Posterior vena cava (tissue), 2 donors: ENCODE measurements around the gene BCKDHB. TPM values are rescaled to one million over a fixed set of nuclear protein-coding genes. Genes with fewer than 3 reads are reported as not detected.
A peak's percentile ranks its signal among the peaks of the same experiment; 100 is the strongest.
"Not testable (repeated sequence)": the region's sequence is repeated elsewhere in the genome, so short reads cannot be mapped to it uniquely, and the experiment has no call there.

Source experiments
- DNase-seq: peaks from one replicate; pipeline ENCODE4 v3.0.0-alpha.2; 2020; ENCODE audit warnings: low spot score
- intact Hi-C, 2 donors: fragments of 100-400 bp; cut with DNase I; formaldehyde crosslinking; loops; one replicate each; pipeline versions ENCODE4 v1.14.1 to v1.14.2; 2022 to 2023
- long read RNA-seq, 2 donors: library from polyadenylated mRNA; unstranded; transcript quantifications; one replicate each; pipeline ENCODE4 v2.0.0, GENCODE V29; 2020 to 2021
- total RNA-seq, 2 donors: library from RNA; stranded (reverse); fragmentation: NEBNext Ultra II Directional; extraction: Animal tissue kit (Norgen Biotek cat#: 25700); gene quantifications; one replicate each; pipeline ENCODE4 v1.2.1, GENCODE V29; 2021
- donor health status: DM: yes; HTN: yes; CAD: no.
- donor health status: DM: yes; HTN: yes; CAD: no.

The BCKDHB gene
- 10 to 100 TPM in 1 of 2 donors, 1 to 10 TPM in 1; 9.6 to 15.7 TPM for total RNA-seq
- long read RNA-seq, donor 1, partial matches to known transcripts: 0 of 5 reads
- long read RNA-seq, donor 1, other reads (novel, unspliced or antisense): 3 of 5 reads
- long read RNA-seq, donor 2, transcript BCKDHB-202 (11 exons, 1,514 nt): major isoform, 11 of 14 reads
- long read RNA-seq, donor 2, partial matches to known transcripts: 0 of 14 reads
- long read RNA-seq, donor 2, other reads (novel, unspliced or antisense): 3 of 14 reads

DNA sequence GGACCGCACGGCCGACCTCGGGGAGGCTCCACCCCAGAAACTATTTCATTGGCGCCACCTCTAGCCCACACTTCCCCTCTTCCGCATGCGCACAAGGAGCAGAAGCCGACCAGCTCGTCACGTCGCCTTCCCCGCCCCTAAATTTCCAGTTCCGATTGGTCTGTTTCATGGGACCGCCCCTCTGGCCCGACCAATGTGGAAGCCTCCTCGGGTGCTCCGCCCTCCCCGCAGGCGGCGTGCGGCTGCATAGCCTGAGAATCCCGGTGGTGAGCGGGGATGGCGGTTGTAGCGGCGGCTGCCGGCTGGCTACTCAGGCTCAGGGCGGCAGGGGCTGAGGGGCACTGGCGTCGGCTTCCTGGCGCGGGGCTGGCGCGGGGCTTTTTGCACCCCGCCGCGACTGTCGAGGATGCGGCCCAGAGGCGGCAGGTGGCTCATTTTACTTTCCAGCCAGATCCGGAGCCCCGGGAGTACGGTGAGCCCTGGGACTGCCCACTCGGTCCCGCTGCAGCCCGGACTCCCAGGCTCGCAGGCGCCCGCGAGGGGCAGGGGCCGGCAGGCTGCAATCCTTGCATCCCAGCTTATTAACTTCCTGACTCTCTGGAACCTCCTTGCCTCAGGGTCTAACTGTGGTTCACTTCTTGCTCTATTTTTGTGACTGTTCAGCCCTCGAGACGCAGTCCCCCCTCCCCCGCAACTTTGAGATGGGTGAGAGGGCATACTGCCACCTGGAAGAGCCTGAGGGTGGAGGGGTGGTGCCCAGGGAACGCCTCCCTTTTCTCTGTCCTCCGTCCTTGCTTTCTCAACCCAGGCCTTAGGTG lies at the start of gene BCKDHB:
TSS of gene BCKDHB (plus strand) at position 254 of the 818 bp plus-strand sequence. CDS start at position 277, 23 bp downstream.
- intact Hi-C loops: no loop called here
- peak; percentile 99 for DNase-seq

DNA sequence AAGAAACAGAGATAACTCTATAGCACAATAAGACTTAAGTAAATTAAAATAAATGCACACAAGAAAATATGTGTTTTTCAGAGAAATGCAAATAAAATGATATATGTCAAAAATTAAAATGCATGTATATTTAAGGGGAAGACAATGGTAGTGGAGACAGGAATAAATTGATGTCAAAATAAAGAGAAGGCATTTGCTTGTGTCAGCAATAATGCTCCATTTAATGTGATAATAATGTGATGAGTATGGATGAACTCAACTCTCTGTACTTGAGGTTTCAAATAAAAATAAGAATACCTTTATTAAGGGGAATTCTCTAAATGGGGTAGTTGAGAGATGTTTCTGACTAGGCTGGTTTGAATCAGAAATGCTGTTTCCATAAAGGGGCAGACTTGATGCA lies 45.7 kb upstream of the BCKDHB start:
- DNase-seq: no peak
- intact Hi-C loops: loop anchor here in 1 of 2 donors (1.0 kb wide), 1 partner anchor 19 kb away; no protein-coding TSS in a partner anchor

DNA sequence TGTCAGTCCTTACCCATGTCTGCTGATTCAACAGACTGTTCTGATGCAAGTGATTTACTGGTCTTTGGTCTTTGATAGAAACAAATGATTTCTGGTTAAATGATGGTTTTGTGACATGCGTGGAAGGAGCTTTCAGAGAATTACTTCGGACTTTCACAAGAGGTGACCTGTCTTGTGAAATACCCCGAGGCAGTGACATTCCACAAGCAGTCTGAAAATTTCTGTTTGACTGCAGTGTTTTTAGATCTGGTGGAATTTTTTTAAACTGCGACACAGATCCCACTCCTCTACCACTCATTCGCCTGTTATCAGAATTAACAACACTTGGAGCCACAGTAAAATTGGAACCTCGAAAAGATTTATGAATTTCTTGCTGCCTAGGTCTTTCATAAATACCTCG lies 38.3 kb upstream of the BCKDHB start:
- DNase-seq, intact Hi-C loops: not testable (repeated sequence)

DNA sequence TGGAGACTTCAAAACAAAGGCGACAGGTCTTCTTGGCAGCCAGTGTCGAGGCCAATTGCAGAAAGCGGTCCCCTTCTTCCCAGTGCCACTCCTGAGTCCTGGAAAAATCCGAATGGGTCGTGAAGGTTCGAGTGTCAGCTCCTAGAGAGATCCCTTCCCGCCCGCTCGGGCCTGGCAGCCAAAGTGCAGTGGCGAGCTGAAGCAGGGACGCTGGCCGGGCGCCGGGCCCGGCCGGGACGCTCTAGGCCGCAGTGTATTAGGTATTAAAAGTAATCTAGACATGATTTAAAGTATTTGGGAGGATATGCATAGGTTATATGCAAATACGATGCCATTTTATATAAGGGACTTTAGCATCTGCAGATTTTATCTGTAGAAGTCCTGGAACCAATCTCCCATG lies 36.0 kb upstream of the BCKDHB start:
- DNase-seq, intact Hi-C loops: not testable (repeated sequence)

DNA sequence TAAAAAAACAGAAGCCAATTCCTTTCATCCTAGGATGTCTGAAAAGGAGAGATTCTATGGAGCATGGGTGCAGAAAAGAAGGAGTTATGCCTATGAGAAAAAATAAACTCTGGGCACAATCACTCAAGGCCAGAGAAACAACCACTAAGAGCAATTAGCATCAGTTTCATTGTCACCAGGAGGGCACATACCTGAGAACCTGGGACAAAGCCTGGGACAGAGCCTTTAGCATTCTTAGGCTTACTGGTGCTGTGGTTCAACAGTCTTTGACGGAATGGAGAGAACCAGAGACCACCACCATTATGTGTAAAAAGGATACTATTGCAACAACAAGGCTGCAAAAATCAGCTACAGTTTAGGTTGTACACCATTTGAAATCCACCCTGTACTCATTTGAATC lies 29.4 kb upstream of the BCKDHB start:
- intact Hi-C loops: no loop called here
- DNase-seq: no peak

DNA sequence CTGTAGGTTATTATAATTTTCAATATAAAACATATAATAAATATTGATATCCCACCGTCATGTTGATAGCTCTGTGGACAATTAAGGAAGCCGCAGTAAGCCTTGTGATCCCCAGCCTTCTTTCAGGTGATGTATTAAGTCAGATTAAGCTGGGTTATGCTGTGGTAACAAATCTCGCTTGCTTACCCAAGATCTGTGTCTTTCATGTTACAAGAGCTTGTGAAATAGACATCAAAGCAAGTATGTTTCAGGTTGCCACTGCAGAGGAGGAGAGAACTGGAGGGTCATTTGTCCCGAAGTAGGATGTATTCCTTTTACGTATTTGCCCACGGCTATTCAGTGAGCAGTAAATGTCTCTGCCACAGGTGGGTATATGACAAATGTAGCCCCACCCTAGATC lies 17.8 kb upstream of the BCKDHB start:
- no peak for DNase-seq
- intact Hi-C loops: no loop called here

DNA sequence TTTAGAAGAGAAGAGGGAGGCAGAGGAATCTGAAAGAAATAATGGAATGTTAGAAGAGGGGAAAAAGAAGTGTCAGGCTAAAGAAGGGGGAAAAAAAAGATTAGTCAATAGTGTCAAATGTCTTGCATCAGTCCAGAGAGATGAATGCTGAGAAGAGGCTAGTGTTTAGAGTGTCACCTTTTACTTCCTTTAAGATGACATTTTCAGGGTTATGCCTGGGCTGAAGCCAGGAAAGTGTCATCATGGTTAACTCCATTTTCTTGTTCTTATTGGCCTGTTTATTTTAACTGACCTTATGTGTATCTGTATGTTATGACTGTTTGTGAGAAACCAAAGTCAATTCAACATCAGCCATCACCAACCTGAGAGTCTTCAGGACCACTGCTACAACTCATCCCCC lies 15.0 kb upstream of the BCKDHB start:
- no peak for DNase-seq
- intact Hi-C loops: no loop called here

DNA sequence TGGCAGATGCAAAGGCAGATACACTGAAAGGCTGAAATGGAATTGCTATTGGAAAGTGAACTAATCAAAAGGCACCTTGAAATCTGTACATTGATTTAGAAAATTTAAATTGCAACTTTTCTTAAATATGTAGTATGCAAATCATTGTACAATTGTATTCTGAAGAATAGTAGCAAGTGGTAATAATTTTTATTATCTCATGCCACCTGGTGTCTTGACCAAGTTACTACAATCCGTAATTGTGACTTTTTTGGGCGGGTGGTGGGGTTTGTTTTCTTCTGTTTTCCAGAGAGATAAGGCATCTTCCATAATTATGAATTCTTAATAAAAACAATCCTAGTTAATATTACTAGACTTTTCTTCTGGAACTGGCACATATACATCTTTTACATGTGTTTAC lies 12.5 kb upstream of the BCKDHB start:
- intact Hi-C loops: no loop called here

DNA sequence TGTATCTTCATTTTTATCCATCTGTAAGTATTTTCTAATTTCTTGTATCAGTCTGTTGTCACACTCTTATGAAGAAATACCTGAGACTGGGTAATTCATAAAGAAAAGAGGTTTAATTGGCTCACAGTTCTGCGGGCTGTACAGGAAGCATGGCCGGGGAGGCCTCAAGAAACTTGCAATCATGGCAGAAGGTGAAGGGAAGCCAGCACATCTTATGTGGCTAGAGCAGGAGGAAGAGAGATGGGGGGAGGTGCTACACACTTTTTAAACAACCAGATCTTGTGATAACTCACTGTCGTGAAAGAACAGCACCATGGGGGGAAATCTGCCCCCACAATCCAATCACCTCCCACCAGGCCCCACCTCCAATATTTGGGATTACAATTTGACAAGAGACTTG lies 10.9 kb upstream of the BCKDHB start:
- intact Hi-C loops: no loop called here

More for the DNA sequence above, 12.5 kb upstream of the BCKDHB start:
- DNase-seq: no peak

DNA sequence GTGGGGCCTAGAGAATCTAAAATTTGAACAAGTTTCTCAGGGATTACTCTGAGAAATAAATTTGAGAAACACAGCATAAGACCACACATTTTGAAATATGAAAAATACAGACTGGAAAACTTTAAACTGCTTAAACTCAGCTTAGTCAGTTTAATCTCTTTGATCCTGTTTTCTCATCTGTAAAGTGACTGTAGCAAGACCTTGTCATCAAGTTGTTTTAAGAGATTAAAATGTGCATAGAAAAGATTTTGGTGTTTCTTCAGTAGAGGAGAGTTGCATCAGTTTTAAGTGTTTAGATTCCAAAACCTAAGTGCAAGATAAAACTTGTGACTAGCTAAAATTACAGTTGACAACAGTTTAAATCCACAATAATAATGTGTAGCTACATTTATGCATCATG lies 8.1 kb upstream of the BCKDHB start:
- intact Hi-C loops: no loop called here
- no peak for DNase-seq

More for the DNA sequence above, 10.9 kb upstream of the BCKDHB start:
- no peak for DNase-seq

DNA sequence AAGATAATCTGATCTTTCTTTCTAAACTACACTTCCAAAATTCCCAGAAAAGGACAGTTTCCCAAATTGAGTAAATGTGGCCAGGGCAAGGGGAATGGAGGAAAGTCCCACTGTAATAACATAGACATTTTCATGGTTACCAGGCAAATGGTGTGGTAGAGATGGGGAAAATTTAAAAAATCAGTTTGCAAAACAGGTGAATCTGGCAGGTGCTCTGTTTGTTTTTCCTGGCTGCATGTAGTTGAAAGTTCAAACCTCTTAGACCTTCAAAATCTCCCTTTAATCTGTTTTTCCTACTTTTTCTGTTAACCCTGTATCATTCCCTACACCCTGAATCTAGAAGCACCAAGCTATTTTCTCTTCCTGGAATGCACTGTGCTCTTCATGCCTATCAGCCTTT lies 2.0 kb upstream of the BCKDHB start:
- DNase-seq: no peak
- intact Hi-C loops: no loop called here

DNA sequence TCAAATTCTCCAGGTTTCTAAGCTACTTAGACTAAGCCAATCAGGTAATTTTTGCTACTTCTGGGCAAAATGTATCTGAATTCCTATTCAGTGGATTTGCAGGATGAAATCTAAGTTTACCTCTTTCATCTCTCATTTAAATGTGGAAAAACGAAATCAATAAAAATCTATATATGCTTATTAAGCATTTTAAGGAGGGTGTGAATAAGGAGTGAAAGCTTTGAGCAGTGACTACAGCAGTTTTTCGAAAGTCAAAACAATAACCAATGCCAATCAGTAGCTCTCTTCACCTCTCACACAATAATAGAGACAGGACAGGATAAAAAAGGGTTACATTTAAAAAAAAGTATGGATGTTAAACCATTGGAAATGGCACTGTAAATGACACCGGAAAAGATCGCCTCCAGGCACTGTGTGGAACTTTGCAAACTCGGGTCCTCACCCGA lies 476 bp upstream of the BCKDHB start:
- intact Hi-C loops: no loop called here
- no peak for DNase-seq

DNA sequence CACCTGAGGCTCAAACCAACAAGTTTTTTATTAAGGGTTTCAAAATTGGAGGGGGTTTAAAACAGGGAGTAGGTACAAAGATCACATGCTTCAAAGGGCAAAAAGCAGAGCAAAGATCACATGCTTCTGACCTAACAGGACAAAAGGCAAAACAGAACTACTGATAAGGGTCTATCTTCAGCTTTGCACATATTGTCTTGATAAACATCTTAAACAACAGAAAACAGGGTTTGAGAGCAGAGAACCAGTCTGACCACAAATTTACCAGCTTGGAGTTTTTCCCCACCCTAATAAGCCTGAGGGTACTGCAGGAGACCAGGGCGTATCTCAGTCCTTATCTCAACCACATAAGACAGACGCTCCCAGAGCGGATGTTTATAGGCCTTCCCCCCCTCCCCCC lies 16.1 kb downstream of the BCKDHB start:
- not testable (repeated sequence) for DNase-seq
- intact Hi-C loops: loop anchor here in 1 of 2 donors (10.0 kb wide), 1 partner anchor 1508 kb away; no protein-coding TSS in a partner anchor

DNA sequence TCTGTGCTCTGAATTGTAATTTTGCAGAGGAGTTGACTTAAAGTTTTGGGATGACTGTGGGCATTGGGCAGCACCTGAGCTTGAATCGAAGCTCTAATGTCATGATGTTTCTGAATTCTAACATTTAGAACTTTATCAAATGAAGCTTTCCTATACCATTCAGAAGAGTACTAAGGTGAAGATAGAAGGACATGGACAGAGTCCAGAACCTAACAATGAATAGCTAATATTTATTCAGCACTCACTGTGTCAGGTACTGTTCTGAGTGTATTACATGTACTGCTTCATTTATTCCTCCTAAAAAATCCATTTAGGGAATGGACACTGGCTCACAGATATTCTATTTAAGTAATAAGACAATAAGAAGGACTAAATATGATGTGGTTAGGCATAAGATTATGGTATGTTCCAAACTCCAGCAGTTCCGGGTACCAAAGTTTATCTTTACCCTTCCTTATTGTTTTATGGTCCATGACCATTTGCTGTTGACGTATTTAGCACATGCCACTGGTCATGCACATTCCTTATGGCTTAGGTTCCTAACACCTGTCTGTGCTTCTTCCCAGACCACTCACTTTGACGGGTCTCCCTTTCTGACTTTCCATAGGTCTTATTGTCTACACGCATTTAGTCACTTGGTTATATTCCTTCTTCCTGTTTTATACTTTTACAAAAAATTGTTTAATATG lies 20.3 kb downstream of the BCKDHB start:
- DNase-seq: no peak

DNA sequence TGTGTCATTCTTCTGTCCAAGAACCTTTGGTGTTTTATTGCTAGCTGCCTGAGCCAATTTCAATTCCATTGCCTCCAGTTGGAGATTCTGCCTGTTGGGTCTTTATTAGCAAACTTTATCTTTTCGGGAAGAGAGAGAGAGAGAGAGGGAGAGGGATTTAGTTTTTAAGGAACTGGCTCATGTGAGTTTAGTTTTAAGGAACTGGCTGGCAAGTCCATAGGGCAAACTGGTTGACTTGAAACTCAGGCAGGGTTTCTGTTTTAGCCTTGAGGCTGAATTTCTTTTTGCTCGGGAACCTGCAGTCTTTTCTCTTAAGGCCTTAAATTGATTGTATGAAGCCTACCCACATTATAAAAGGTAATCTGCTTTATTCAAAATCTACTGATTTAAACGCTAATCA lies 23.0 kb downstream of the BCKDHB start:
- no peak for DNase-seq
- intact Hi-C loops: loop anchor here in 1 of 2 donors (10.0 kb wide), 1 partner anchor 1515 kb away; no protein-coding TSS in a partner anchor

More for the DNA sequence above, 20.3 kb downstream of the BCKDHB start:
- intact Hi-C loops: loop anchor here in 1 of 2 donors (10.0 kb wide), 1 partner anchor 1512 kb away; no protein-coding TSS in a partner anchor

DNA sequence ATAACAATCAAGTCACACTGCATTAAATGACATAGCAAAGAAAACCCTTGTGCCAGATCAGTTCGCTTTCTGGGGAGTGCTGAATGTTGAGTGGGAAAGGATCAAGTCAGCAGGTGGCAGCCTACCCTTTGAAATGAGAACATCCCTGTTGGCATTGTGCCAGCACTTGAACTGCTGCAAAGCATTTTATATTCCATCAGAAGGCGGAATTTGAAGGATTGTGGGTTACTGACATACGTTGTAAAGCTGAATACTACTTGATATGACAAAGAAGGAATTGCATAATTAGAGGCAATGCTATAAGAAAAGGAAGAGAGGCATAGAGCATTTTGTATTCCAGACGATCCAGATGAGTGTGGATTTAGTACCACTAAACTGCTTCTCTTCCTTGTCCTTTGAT lies 26.5 kb downstream of the BCKDHB start:
- no peak for DNase-seq

DNA sequence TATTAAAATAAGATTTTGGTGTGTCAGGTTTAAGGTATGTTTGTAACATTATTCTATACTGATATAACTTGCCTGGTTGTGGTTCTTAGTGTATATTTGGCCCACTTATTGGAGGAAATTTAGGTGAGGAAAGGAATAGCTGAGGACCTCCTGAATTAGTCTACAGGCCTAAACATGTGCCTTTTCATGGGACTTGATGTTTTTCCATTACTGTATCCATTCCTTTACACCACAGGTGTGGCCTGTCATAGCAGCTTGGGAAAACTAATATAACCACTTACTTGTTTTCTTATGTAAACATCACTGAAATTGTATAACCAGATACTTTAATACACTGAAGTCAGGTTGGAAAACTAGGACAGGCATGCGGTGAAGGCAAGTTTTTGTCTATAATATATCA lies 27.6 kb downstream of the BCKDHB start:
- intact Hi-C loops: no loop called here
- DNase-seq: no peak

More for the DNA sequence above, 26.5 kb downstream of the BCKDHB start:
- intact Hi-C loops: no loop called here

DNA sequence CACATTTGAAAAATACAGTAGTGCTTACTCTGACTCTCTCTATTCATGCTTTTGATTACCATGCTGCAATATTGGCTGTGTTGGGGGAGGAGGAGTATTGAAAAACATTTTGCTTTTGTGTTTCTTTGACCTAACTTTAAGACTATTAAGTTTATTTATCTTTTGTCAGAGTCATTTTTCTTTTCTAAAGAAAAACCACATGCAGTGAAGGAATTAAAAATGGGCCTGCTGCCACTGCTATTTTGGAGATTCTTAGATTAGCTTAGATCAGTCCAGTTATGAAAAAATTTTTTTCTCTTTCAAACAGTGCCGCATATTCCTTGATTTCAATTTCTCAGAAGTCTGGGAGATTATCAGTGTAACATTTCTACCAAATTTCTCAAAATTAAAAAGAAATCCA lies 36.1 kb downstream of the BCKDHB start:
- intact Hi-C loops: no loop called here
- DNase-seq: no peak

DNA sequence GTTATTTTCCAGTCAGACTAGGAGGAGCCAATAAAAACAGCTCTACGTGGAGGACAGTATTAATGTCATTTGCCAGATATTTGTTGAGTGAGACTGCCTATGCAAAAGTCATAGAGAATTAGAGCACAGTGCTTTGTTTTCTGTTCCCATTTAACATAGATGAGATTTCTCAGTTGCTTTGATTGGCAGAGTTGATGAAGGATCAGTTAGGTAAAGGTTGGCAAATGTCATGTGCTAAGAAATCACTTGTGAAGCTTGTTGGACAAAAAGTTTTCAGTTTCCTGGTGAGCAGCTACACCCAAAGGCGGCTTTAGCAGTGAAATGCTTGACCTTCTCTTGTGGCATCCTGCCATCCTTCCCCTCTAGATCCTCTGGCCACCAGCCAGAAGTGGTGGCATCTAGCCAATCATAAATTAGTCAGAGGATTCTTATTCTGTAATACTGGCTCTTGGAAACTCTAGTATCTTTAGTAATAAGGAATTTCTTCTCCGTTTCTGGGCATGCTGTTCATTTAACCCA lies 37.0 kb downstream of the BCKDHB start:
- DNase-seq: peak; percentile 84
- intact Hi-C loops: no loop called here
